LNCAP (cell line): Measurements from ENCODE around the gene HS1BP3.

Experiments used
- TF ChIP-seq, protein P1 (sequence below): fragments of 450-650 bp; IDR thresholded peaks from 2 replicates; pipeline ENCODE4 v1.5.1; 2017; ENCODE audit warnings: mild to moderate bottlenecking

HS1BP3 gene

DNA sequence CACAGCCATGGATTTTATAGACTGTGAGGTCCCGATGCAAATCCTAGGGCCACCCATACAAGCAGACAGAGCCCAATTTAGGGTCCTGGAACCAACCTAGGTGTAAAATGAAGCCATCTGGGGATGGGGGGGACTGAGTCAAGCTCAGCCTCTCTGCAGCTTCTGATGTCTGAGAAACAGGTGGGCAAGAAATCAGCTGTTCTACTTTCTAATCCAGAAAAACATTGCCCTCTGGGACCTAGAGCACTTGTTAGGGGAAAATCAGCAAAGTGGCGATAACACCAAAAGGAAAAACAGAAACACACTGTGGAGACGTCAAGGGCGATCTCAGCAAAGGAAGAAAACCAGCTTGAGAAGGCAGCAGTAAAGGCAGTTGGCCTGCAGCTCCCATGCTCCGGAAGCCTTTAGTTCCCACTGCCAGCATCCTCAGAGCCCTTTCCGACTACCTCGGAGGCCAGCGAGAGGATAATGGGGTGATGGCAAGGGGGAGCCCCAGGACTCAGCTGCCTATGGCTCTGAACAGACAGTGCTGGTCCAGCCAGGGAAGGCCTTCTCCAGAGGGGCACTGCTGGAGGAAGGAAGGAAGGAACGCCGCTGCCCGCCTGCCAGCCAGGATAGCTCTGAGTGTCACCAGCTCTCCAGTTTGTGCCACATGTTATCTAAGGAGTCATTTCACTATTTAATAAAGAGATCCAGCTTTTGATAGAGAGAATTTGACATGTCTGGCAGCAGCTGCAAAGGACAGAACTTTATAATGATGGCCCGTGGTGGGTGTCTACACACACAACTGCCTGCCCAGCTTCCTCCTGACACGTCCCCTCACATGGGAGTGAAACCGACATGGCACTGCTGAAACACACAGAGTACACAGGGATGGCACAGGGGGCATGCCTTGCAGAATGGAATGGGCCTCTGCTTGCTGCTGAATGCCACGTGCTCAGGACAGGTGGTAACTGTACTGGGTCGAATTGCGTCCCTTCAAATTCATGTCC lies 37.7 kb downstream of the HS1BP3 start:
- TF ChIP-seq, protein P1, sequence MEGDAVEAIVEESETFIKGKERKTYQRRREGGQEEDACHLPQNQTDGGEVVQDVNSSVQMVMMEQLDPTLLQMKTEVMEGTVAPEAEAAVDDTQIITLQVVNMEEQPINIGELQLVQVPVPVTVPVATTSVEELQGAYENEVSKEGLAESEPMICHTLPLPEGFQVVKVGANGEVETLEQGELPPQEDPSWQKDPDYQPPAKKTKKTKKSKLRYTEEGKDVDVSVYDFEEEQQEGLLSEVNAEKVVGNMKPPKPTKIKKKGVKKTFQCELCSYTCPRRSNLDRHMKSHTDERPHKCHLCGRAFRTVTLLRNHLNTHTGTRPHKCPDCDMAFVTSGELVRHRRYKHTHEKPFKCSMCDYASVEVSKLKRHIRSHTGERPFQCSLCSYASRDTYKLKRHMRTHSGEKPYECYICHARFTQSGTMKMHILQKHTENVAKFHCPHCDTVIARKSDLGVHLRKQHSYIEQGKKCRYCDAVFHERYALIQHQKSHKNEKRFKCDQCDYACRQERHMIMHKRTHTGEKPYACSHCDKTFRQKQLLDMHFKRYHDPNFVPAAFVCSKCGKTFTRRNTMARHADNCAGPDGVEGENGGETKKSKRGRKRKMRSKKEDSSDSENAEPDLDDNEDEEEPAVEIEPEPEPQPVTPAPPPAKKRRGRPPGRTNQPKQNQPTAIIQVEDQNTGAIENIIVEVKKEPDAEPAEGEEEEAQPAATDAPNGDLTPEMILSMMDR, result no peak

- TF ChIP-seq, protein P1, result no peak
These were observed 39.0 kb downstream of the HS1BP3 start for GRCh38 chr2:20611844-20612356.

GRCh38 chr2:20611077-20611843 lies 39.6 kb downstream of the HS1BP3 start:
- TF ChIP-seq, protein P1, result no peak

- TF ChIP-seq, protein P1, result no peak
These were observed 40.9 kb downstream of the HS1BP3 start for GRCh38 chr2:20609995-20610357.

DNA sequence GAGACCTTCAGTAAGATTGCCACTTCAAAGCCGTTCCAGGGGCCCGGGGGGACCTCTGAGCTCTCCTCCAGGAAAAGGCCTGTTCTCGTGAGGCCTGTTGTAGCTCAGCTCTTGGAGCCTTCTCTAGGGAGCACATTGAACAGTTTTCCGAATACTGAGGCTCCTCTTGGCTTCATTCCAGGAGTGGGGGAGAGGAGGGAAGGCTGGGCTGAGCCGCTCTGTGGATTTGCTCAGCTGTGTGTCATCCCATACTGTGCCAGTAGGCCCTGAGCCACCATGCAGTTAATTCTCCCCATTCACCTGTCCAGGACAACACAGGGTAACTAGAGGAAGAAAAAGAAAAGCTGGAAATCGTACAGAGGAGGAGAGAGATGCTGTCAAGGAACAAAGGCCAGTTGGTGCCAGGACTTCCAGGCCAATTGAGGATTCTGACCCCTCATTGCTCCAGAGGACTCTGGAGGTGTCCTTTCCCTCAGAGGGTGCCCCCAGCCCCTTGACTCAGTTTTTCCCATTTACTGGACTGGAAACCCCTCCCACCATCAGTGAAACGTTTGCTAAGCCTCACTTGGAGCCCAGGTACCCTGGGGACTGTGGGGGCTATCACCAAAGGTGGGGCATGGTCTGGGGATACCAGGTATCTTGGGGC lies 41.4 kb downstream of the HS1BP3 start:
- TF ChIP-seq, protein P1, result no peak

DNA sequence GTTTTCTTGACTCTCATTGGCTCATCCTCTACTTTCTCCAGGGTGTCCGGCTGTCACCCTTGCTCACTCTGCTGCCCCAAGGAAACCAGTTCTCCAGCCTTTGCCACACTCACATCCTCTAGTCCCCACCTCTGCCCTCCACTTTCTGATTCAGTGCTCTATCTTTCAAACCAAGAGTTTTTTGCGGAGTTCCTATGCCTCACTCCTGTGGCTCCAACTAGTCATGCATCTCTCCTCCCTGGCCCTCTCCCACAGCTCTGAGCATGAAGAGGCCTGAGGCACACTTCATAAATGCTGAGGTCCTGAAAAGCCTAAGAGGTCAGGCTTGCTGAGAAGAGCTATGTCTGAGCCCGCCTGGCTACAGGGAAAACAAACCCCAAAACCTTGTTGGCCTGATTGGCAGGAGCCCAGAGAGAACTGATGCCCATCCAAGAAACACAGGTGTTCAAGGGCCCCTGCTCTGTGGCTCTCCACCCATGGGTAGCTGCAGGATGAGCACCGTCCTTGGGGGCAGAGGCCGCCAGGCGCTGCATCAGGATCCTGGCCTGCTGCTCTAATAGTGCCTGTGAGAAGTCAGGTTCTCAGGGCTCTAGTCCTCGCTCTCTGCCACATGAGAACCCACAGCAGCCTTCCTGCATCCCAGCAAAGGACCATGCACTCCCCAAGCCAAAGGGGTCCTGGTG lies 42.1 kb downstream of the HS1BP3 start:
- TF ChIP-seq, protein P1, result no peak

DNA sequence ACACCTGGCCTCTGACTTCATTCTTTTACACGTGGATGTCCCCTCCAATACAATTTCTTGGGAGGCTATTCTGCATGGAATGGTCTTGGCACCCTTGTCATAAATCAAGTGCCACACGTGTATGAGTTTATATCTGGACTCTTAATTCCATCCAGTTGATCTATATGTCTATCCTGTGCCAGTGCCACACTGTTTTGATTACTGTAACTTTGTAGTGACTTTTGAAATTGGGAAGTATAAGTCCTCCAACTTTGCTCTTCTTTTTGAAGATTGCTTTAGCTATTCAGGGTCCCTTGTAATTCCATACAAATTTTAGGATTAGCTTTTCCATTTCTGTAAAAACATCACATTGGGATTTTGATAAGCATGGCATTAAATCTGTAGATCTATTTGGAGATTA lies 43.5 kb downstream of the HS1BP3 start:
- TF ChIP-seq, protein P1, result no peak
